Measurements from ENCODE around the gene CD22. TPM values are rescaled to one million over a fixed set of nuclear protein-coding genes. Genes with fewer than 3 reads are reported as not detected.

The CD22 gene
- total and polyA plus RNA-seq, 2 experiments from 2014 or later = 0.51 TPM; not detected in 1

DNA sequence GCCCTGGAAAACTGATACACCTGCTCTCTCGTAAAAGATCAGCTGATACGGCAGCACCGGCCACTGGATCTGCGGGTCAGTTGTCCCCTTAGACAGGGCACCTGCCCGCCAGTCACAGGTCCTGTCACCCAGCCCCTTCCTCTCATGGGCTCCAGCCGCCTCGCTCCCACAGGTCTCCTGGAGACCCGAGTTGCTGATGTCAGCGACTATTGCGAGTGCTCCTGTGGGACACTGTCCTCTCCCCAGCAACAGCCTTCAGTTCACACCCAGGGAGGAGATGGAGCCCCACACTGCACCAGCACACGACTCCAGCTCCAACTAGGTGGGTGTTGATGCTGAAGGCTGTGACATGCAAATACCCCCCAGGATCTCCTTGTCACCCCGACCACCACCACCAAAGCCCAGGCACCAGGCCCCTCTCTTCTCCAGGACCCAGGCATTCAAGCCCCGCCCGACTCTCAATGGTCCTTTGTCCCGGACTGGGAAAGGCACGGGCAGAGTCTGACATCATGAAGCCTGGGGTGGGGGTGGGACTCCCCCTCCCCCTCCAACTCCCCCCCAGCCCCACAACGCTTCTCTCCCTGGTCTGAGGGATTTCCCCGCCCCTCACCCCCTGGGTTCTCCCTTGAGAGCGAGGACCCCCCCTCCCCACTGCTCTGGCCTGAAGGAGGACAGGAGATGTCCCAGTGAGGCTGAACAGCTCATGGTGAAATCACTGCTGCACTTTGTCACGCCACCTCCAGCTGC lies 38.4 kb upstream of the CD22 start:
- Histone ChIP-seq H3K9me3 (ENCODE audit: low read depth) (no peaks in the 10 kb centered on the region), H3K4me3 (no peak overlapping the region), H3K27me3 (no peaks in the 10 kb centered on the region), H3K36me3 (no peaks in the 10 kb centered on the region), H3K4me1 (ENCODE audit: low read depth) (no peaks in the 10 kb centered on the region), H3K27ac (no peak overlapping the region)
- no peak for DNase-seq (ENCODE audit: low read depth in 1 of 2, low spot score in 1 of 2)
- TF ChIP-seq, protein P1, sequence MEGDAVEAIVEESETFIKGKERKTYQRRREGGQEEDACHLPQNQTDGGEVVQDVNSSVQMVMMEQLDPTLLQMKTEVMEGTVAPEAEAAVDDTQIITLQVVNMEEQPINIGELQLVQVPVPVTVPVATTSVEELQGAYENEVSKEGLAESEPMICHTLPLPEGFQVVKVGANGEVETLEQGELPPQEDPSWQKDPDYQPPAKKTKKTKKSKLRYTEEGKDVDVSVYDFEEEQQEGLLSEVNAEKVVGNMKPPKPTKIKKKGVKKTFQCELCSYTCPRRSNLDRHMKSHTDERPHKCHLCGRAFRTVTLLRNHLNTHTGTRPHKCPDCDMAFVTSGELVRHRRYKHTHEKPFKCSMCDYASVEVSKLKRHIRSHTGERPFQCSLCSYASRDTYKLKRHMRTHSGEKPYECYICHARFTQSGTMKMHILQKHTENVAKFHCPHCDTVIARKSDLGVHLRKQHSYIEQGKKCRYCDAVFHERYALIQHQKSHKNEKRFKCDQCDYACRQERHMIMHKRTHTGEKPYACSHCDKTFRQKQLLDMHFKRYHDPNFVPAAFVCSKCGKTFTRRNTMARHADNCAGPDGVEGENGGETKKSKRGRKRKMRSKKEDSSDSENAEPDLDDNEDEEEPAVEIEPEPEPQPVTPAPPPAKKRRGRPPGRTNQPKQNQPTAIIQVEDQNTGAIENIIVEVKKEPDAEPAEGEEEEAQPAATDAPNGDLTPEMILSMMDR (IDR thresholded peaks at IDR 0.05; ENCODE audit: low read depth, low read length) = no peak

DNA sequence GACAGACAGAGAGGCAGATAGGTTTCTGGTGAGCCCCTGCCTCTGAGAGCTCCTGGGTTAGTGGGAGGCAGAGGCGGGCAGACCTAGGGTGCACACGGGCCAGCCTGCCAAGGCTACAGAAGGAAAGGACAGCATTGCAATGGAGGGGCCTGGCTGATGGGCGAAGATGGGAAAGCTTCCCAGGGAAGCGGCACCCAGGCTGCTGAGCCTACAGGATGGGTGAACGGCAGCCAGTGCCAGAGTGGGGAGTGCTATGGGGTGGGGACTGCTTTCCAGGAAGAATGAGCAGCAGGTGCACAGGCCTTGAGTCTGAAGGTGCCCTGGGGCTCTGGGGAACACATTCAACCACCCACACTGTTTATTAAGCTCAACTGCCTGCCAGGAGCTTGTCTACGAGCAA lies 37.7 kb upstream of the CD22 start:
- no peaks in the 10 kb centered on the region for H3K9me3 ChIP-seq (ENCODE audit: low read depth)
- TF ChIP-seq, protein P1 (IDR thresholded peaks at IDR 0.05; ENCODE audit: low read depth, low read length) = no peak
- H3K27ac ChIP-seq = no peak overlapping the region
- no peak overlapping the region for H3K4me3 ChIP-seq
- H3K27me3 ChIP-seq = no peaks in the 10 kb centered on the region
- H3K36me3 ChIP-seq = no peaks in the 10 kb centered on the region
- no peak for DNase-seq (ENCODE audit: low read depth in 1 of 2, low spot score in 1 of 2)
- H3K4me1 ChIP-seq (ENCODE audit: low read depth) = no peaks in the 10 kb centered on the region

DNA sequence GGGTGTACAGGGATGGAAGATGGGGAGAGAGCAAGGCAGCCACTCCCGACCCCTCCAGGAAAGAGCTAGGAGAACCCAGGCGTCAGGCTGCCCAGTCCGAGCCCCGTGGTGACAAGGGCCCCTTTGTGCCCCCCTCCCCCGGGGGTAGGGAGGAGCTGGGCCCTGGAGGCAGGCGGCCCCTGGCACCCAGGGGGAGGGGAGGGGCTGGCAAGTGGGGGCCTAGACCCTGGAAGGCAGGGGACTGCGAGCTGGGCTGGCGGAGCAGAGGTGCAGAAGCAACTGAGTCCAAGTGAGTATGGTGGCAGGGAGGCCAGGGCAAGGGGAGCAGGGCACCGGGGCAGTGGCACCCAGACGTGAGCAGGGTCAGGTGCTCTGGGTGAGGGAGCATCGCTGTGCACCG lies 37.1 kb upstream of the CD22 start, which contains the start of gene MAG:
MAG (plus strand) TSS at position 246 of the 400 bp plus-strand sequence. CDS start 3,248 bp downstream, outside the sequence.
- H3K27me3 ChIP-seq = no peaks in the 10 kb centered on the region
- no peaks in the 10 kb centered on the region for H3K36me3 ChIP-seq
- DNase-seq (ENCODE audit: low read depth in 1 of 2, low spot score in 1 of 2) = no peak
- no peak within 1 kb of the TSS for H3K27ac ChIP-seq
- H3K9me3 ChIP-seq (ENCODE audit: low read depth) = no peaks in the 10 kb centered on the region
- no peaks in the 10 kb centered on the region for H3K4me1 ChIP-seq (ENCODE audit: low read depth)
- TF ChIP-seq, protein P1 (IDR thresholded peaks at IDR 0.05; ENCODE audit: low read depth, low read length) = no peak
- no peak within 1 kb of the TSS for H3K4me3 ChIP-seq

DNA sequence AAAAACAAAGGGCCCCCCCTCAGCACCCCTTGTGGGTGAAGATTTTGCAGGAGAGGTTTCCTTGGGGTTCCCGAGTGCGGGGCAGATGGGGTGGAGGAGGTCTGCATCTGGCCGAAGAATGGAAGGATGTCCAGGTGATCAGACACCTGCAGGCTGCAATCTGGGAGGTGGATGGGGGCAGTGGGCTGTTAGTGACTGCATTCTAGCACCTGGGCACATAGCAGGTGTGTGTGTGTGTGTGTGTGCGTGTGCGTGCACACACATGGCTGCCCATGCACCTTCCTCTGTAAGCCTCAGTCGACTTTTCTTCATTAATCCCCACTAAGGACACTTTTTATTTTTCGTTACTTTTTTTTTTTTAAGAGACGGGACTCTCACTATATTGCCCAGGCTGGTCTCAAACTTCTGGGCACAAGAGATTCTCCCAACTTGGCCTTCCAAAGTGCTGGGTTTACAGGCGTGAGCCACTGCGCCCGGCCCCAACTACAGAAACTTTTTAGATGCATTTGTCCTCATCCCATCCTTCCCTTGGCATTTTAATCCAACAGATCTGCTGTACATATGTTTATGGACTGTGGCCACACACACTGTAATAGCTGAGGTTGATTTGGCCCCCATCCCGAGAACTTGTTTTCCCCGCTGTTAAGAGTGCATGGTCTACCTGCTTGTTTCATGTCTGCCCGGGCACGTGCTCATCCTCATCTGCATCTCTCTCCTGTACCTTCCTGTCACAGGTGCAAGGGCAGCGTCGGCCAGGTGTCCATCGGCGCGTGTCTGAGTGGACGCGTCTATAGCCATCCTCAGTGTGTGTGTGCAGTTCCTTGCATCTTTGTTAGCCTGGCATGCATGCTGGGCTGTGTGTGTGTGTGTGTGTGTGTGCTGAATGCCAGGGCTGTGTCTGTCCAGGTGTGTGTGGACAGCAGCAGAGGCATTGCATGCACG lies 36.3 kb upstream of the CD22 start:
- Histone ChIP-seq H3K9me3 (ENCODE audit: low read depth) (no peaks in the 10 kb centered on the region), H3K36me3 (no peaks in the 10 kb centered on the region), H3K4me1 (ENCODE audit: low read depth) (no peaks in the 10 kb centered on the region), H3K27ac (no peak overlapping the region), H3K27me3 (no peaks in the 10 kb centered on the region), H3K4me3 (no peak overlapping the region)
- TF ChIP-seq, protein P1 (IDR thresholded peaks at IDR 0.05; ENCODE audit: low read depth, low read length) = no peak
- no peak for DNase-seq (ENCODE audit: low read depth in 1 of 2, low spot score in 1 of 2)

DNA sequence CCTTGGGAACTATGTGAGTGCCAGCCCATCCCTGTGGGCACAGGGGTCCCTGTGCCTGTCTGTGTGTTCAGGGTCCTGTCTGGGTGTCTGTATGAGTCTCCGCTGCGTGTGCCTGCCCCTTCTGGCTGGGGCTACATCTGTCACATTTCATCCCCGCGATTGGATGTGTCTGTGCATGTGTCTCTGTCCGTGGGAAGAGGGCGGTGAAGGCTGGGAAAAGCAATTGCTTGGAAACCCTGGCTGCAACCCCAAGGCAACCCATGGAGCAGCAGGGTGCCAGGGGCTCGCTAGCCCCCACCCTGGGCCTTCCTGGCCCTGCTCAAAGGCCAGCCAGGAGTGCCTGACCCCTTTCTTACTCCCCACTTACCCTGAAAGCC lies 35.6 kb upstream of the CD22 start:
- H3K4me1 ChIP-seq (ENCODE audit: low read depth) = no peaks in the 10 kb centered on the region
- no peaks in the 10 kb centered on the region for H3K9me3 ChIP-seq (ENCODE audit: low read depth)
- no peak overlapping the region for H3K4me3 ChIP-seq
- no peaks in the 10 kb centered on the region for H3K27me3 ChIP-seq
- TF ChIP-seq, protein P1 (IDR thresholded peaks at IDR 0.05; ENCODE audit: low read depth, low read length) = no peak
- no peaks in the 10 kb centered on the region for H3K36me3 ChIP-seq
- DNase-seq (ENCODE audit: low read depth in 1 of 2, low spot score in 1 of 2) = no peak
- no peak overlapping the region for H3K27ac ChIP-seq
